HepG2 (cell line): ENCODE results near the gene CNP. TPM values are rescaled to one million over a fixed set of nuclear protein-coding genes. Genes with fewer than 3 reads are reported as not detected.

Experiments used
- ATAC-seq: fragments of 200-7000 bp; cut with Tn5 transposase; 3 replicates; pipeline ENCODE4 v1.9.1; 2020; ENCODE audit warnings: mild to moderate bottlenecking, moderate library complexity
- BruUV-seq: library from RNA; stranded (reverse); fragments of 400-500 nt; replicated peaks from 2 replicates; lab custom pipeline; 2021; lab: Mats Ljungman, UMichigan
- CTCF ChIA-PET: fragments of 300-600 bp; formaldehyde crosslinking; extraction: SDS; loops from one replicate; lab custom pipeline; 2021; ENCODE audit warnings: low total read pairs, inconsistent platforms, low intra/inter-chr PET ratio; lab: Yijun Ruan, JAX
- POLR2A ChIA-PET: fragments of 350-600 bp; sonication (Branson Sonifier 250); formaldehyde crosslinking; loops from one replicate; lab custom pipeline; 2020; ENCODE audit warnings: antibody characterized with exemption, inconsistent platforms; lab: Yijun Ruan, JAX
- DNase-seq: peaks from one replicate; pipeline ENCODE4 v3.0.0-alpha.2; 2015; ENCODE audit warnings: low spot score
- FAIRE-seq: peaks from 3 replicates; lab custom pipeline; 2011; peaks lifted over from hg19 to GRCh38; lab: Jason Lieb, UNC
- H2AFZ ChIP-seq: one replicate; pipeline ENCODE4 v1.6.1; 2011; ENCODE audit warnings: low read length, inconsistent platforms
- H3K27ac ChIP-seq: fragments of 300-600 bp; 3 replicates; pipeline ENCODE4 v1.8.0; 2011; ENCODE audit warnings: mixed run types, mild to moderate bottlenecking, mixed read lengths, low read length, inconsistent platforms; ENCODE audit not compliant: insufficient read depth; ENCODE audit errors: extremely low read length
- H3K27me3 ChIP-seq, 2 experiments: fragments of 200-600 bp in 1 of 2; 2 replicates in 1 of 2; 3 replicates in 1 of 2; pipeline versions ENCODE4 v1.6.0 to v1.8.0; 2011; ENCODE audit warnings: low read length in 2 of 2, mild to moderate bottlenecking in 2 of 2, moderate library complexity in 2 of 2, inconsistent platforms in 1 of 2; ENCODE audit not compliant: insufficient read depth in 2 of 2, control insufficient read depth in 1 of 2
- H3K36me3 ChIP-seq, 2 experiments: fragments of 200-600 bp in 1 of 2; replicated peaks in 1 of 2; 2 replicates in 1 of 2; 3 replicates in 1 of 2; pipeline versions ENCODE4 v1.5.1 to v1.8.0; 2011; ENCODE audit warnings: low read length in 2 of 2, inconsistent platforms in 1 of 2; ENCODE audit not compliant: insufficient read depth in 2 of 2, control insufficient read depth in 1 of 2
- H3K4me1 ChIP-seq: 2 replicates; pipeline ENCODE4 v1.5.1; 2012; ENCODE audit warnings: low read length, inconsistent platforms; ENCODE audit not compliant: insufficient read depth
- H3K4me2 ChIP-seq: 2 replicates; pipeline ENCODE4 v1.6.0; 2011; ENCODE audit warnings: low read depth, low read length, inconsistent platforms
- H3K4me3 ChIP-seq, 3 experiments: fragments of 200-600 bp in 1 of 3; sonication (generic), shearing (Covaris generic) in 1 of 3; replicated peaks in 1 of 3; 2 replicates each; pipeline ENCODE4 v1.5.1; 2011 to 2016; ENCODE audit warnings: low read length in 3 of 3, inconsistent platforms in 2 of 3, low read depth in 2 of 3, mild to moderate bottlenecking in 2 of 3, control low read depth in 1 of 3, mixed read lengths in 1 of 3; ENCODE audit not compliant: insufficient read depth in 1 of 3
- H3K79me2 ChIP-seq: one replicate; pipeline ENCODE4 v1.6.1; 2011; ENCODE audit warnings: low read length, inconsistent platforms; ENCODE audit not compliant: insufficient read depth
- H3K9ac ChIP-seq: 2 replicates; pipeline ENCODE4 v1.6.0; 2011; ENCODE audit warnings: mild to moderate bottlenecking, low read depth, low read length, inconsistent platforms; ENCODE audit not compliant: insufficient read depth
- H3K9me3 ChIP-seq: 2 replicates; pipeline ENCODE4 v1.5.1; 2012; ENCODE audit warnings: mild to moderate bottlenecking, low read length
- H4K20me1 ChIP-seq: 2 replicates; pipeline ENCODE4 v1.6.0; 2011; ENCODE audit warnings: inconsistent platforms, mild to moderate bottlenecking, low read length, moderate library complexity; ENCODE audit not compliant: insufficient read depth
- ETV6 ChIP-seq: sonication (generic); formaldehyde crosslinking; conservative IDR thresholded peaks from 2 replicates; pipeline ENCODE4 v1.4.0; 2020; ENCODE audit warnings: missing genetic modification reagents
- HDAC1 ChIP-seq: sonication (generic); formaldehyde crosslinking; IDR thresholded peaks from 2 replicates; pipeline ENCODE4 v1.5.1; 2020; ENCODE audit warnings: mild to moderate bottlenecking, missing genetic modification reagents
- HNF4G ChIP-seq, 2 experiments: sonication (generic) in 1 of 2; formaldehyde crosslinking in 1 of 2; IDR thresholded peaks; 2 replicates each; pipeline versions ENCODE4 v1.4.0 to v1.6.1; 2011 to 2020; ENCODE audit warnings: borderline replicate concordance in 2 of 2, low read depth in 2 of 2, mild to moderate bottlenecking in 2 of 2, low read length in 1 of 2, missing genetic modification reagents in 1 of 2, moderate library complexity in 1 of 2
- MEIS1 ChIP-seq: sonication (generic); formaldehyde crosslinking; IDR thresholded peaks from 2 replicates; pipeline ENCODE4 v1.9.0; 2021; ENCODE audit warnings: mild to moderate bottlenecking, missing genetic modification reagents, moderate library complexity, borderline replicate concordance
- POLR2A ChIP-seq, 2 experiments: IDR thresholded peaks; 2 replicates each; pipeline ENCODE4 v1.6.1; 2011; ENCODE audit warnings: low read depth in 2 of 2, low read length in 2 of 2, mild to moderate bottlenecking in 1 of 2, moderate library complexity in 1 of 2; ENCODE audit not compliant: insufficient read depth in 1 of 2
- POLR2AphosphoS5 ChIP-seq: IDR thresholded peaks from 2 replicates; pipeline ENCODE4 v1.6.1; 2012; ENCODE audit warnings: low read depth, low read length
- SAP130 ChIP-seq: IDR thresholded peaks from 2 replicates; pipeline ENCODE4 v1.6.1; 2016; ENCODE audit warnings: low read depth
- SIN3A ChIP-seq: IDR thresholded peaks from 2 replicates; pipeline ENCODE4 v1.6.1; 2011; ENCODE audit warnings: low read depth, mild to moderate bottlenecking, control low read depth, low read length, borderline replicate concordance
- STAT5B ChIP-seq: sonication (generic); formaldehyde crosslinking; IDR thresholded peaks from 2 replicates; pipeline ENCODE4 v1.4.0; 2020; ENCODE audit warnings: missing genetic modification reagents
- TEAD3 ChIP-seq: optimal IDR thresholded peaks from 2 replicates; pipeline ENCODE3; 2016; ENCODE audit warnings: borderline replicate concordance
- ZKSCAN1 ChIP-seq: fragments of 150-350 bp; IDR thresholded peaks from 2 replicates; pipeline ENCODE4 v1.6.1; 2014; ENCODE audit warnings: low read length
- ZNF644 ChIP-seq: IDR thresholded peaks from 2 replicates; pipeline ENCODE4 v1.6.1; 2016; ENCODE audit warnings: low read depth
- ZNF761 ChIP-seq: sonication (generic); formaldehyde crosslinking; conservative IDR thresholded peaks from 2 replicates; pipeline ENCODE4 v1.4.0; 2020; ENCODE audit warnings: mild to moderate bottlenecking, missing genetic modification reagents
- ZSCAN21 ChIP-seq: sonication (generic); formaldehyde crosslinking; IDR thresholded peaks from 2 replicates; pipeline ENCODE4 v1.8.0; 2022; ENCODE audit warnings: mild to moderate bottlenecking, missing genetic modification reagents, moderate library complexity, borderline replicate concordance
- WGBS: methylation state at CpG from one replicate; pipeline ENCODE4 v1.1.6; 2017; ENCODE audit warnings: low lambda C conversion rate; 5-methylcytosine and 5-hydroxymethylcytosine counted together
- in situ Hi-C: cut with HindIII; loops from 2 replicates; pipeline ENCODE4 v1.10.0; 2017; ENCODE audit warnings: low pct_unique_long_range_greater_than_20kb; ENCODE audit not compliant: extremely low pct_ligation_motif_present
- intact Hi-C: fragments of 100-400 bp; cut with micrococcal nuclease; formaldehyde crosslinking; loops from one replicate; pipeline ENCODE4 v1.10.0; 2022; ENCODE audit not compliant: unreplicated experiment
- polyA plus RNA-seq, 8 experiments: library from polyadenylated mRNA; depleted of rRNA in 3 of 8; stranded (reverse) in 7 of 8; unstranded in 1 of 8; fragments of >200 nt; fragmentation: Illumina TruSeq in 4 of 8; extraction: Trizol in 4 of 8; gene quantifications; 2 replicates each; pipeline versions ENCODE4 v1.2.1 to v1.2.3, GENCODE V29; 2011 to 2016; ENCODE audit warnings: low read depth in 4 of 8, missing spikeins in 1 of 8, mixed read lengths in 1 of 8; ENCODE audit not compliant: insufficient read depth in 1 of 8
- total RNA-seq, 5 experiments: library from RNA; depleted of rRNA; stranded (reverse); fragments of >200 nt; fragmentation: Illumina TruSeq; extraction: Trizol; gene quantifications; 2 replicates each; pipeline ENCODE4 v1.2.3, GENCODE V29; 2016; ENCODE audit warnings: low read depth in 1 of 5
- TF ChIP-seq, protein P1 (sequence below): IDR thresholded peaks from 2 replicates; pipeline ENCODE4 v1.6.1; 2016; ENCODE audit warnings: low read depth, control low read depth
- TF ChIP-seq, protein P2 (sequence below): IDR thresholded peaks from 2 replicates; pipeline ENCODE4 v1.6.1; 2016; ENCODE audit warnings: missing genetic modification reagents, missing compliant biosample characterization
- TF ChIP-seq, protein P3 (sequence below): sonication (generic); formaldehyde crosslinking; IDR thresholded peaks from 2 replicates; pipeline ENCODE4 v1.5.0; 2020; ENCODE audit warnings: mild to moderate bottlenecking, missing genetic modification reagents
- TF ChIP-seq, protein P4 (sequence below): sonication (generic); formaldehyde crosslinking; IDR thresholded peaks from 2 replicates; pipeline ENCODE4 v1.9.0; 2021; ENCODE audit warnings: missing genetic modification reagents, mild to moderate bottlenecking, borderline replicate concordance

CNP gene
- total and polyA plus RNA-seq, 2 of the 13 experiments (the other 11 are each of a cell fraction or from before 2014, with no cell fraction given), result 97.2 to 161 TPM

DNA sequence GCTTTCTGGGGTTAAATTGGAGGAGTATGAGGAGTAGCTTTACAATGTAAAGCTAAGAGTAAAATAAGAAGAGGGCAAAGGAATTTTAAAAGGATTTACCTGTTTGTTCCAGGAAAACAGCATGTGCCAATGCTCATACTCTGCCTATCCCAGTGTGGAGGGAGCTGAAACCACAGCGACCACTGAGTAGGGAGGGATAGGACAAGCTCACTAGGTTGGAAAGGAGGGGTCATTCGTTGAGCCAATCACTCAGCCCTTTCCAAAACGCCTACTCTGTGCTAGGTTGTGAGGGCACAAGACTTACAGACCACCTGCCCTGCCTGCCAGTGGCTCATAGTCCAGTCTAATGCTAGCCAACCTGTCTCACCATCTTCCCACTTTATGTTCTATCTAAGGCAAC, 51.7 kb downstream of the CNP start:
- peak overlapping the region; percentile 76 to 96 (median 89) for H3K4me3 ChIP-seq
- POLR2A ChIA-PET, result interaction anchor here (0.6 to 7.5 kb wide), 14 partner anchors 10 to 349 kb away, joined by 3 to 183 read pairs (median 12); partner anchors contain the start of genes ACLY, CNP, DHX58 and EIF1
- H3K27me3 ChIP-seq, result peaks cover 0 to 3% of the 10 kb centered on the region in 2 experiments; a peak in 1 of 5 replicates
- DNase-seq, result peak; percentile 46
- no TSS peak for BruUV-seq
- H3K79me2 ChIP-seq, result peaks cover 65% of the 10 kb centered on the region
- peaks cover 61% of the 10 kb centered on the region for H3K4me1 ChIP-seq
- in situ Hi-C loops, result loop anchor here (5.0 kb wide), 1 partner anchor 51 kb away; the partner anchor contains the start of gene CNP
- H3K9ac ChIP-seq, result peak overlapping the region; percentile 97
- ATAC-seq, result peak; percentile 7; the same call in 1 of the 3 replicates
- WGBS, result 3% methylated on average over 3 of the region's 3 CpGs
- no peaks in the 10 kb centered on the region for H3K9me3 ChIP-seq
- CTCF ChIA-PET, result no interaction called here
- H4K20me1 ChIP-seq, result no peaks in the 10 kb centered on the region
- peak overlapping the region; percentile 84 for H3K27ac ChIP-seq
- H3K4me2 ChIP-seq, result peak overlapping the region; percentile 91
- H2AFZ ChIP-seq, result peak overlapping the region; percentile 87
- peaks cover 4 to 20% of the 10 kb centered on the region in 2 experiments for H3K36me3 ChIP-seq
- no peak for FAIRE-seq
- intact Hi-C loops, result no loop called here
- TF ChIP-seq TEAD3 (CRISPR knock-in tag), result peak; percentile 9
- TF ChIP-seq, protein P1, sequence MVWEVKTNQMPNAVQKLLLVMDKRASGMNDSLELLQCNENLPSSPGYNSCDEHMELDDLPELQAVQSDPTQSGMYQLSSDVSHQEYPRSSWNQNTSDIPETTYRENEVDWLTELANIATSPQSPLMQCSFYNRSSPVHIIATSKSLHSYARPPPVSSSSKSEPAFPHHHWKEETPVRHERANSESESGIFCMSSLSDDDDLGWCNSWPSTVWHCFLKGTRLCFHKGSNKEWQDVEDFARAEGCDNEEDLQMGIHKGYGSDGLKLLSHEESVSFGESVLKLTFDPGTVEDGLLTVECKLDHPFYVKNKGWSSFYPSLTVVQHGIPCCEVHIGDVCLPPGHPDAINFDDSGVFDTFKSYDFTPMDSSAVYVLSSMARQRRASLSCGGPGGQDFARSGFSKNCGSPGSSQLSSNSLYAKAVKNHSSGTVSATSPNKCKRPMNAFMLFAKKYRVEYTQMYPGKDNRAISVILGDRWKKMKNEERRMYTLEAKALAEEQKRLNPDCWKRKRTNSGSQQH, result peak; percentile 42; the same call in 1 of the 2 replicates
- TF ChIP-seq ZKSCAN1, result peak; percentile 86; the same call in 1 of the 2 replicates
- no peak for TF ChIP-seq HNF4G (IDR thresholded peaks at IDR 0.05; ENCODE audit: borderline replicate concordance, low read depth, low read length)
- no peak for TF ChIP-seq HNF4G (CRISPR knock-in tag; IDR thresholded peaks at IDR 0.05; ENCODE audit: borderline replicate concordance, low read depth)
- TF ChIP-seq, protein P2, sequence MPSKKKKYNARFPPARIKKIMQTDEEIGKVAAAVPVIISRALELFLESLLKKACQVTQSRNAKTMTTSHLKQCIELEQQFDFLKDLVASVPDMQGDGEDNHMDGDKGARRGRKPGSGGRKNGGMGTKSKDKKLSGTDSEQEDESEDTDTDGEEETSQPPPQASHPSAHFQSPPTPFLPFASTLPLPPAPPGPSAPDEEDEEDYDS (CRISPR knock-in tag), result peak; percentile 65
- peak; percentile 69; the same call in 1 of the 2 replicates for TF ChIP-seq ZNF761
- TF ChIP-seq POLR2A (IDR thresholded peaks at IDR 0.05; ENCODE audit: insufficient read depth in 1 of 2, low read depth in 2 of 2, low read length in 2 of 2), result peak; percentile 27 to 69; a peak in 3 of 4 replicates
- TF ChIP-seq, protein P3, sequence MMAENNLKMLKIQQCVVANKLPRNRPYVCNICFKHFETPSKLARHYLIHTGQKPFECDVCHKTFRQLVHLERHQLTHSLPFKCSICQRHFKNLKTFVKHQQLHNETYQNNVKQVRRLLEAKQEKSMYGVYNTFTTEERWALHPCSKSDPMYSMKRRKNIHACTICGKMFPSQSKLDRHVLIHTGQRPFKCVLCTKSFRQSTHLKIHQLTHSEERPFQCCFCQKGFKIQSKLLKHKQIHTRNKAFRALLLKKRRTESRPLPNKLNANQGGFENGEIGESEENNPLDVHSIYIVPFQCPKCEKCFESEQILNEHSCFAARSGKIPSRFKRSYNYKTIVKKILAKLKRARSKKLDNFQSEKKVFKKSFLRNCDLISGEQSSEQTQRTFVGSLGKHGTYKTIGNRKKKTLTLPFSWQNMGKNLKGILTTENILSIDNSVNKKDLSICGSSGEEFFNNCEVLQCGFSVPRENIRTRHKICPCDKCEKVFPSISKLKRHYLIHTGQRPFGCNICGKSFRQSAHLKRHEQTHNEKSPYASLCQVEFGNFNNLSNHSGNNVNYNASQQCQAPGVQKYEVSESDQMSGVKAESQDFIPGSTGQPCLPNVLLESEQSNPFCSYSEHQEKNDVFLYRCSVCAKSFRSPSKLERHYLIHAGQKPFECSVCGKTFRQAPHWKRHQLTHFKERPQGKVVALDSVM (CRISPR knock-in tag), result no peak
- TF ChIP-seq ZSCAN21 (CRISPR knock-in tag), result 0 out of 2 replicates have a peak, but pooled peaks have one; percentile 24
- TF ChIP-seq ETV6, result no peak
- TF ChIP-seq POLR2AphosphoS5, result peak; percentile 58
- TF ChIP-seq STAT5B, result no peak
- 0 out of 2 replicates have a peak, but pooled peaks have one; percentile 9 for TF ChIP-seq SIN3A
- TF ChIP-seq HDAC1, result 0 out of 2 replicates have a peak, but pooled peaks have one; percentile 26
- no peak for TF ChIP-seq ZNF644 (CRISPR knock-in tag)
- TF ChIP-seq SAP130 (CRISPR knock-in tag), result peak; percentile 36
- TF ChIP-seq, protein P4, sequence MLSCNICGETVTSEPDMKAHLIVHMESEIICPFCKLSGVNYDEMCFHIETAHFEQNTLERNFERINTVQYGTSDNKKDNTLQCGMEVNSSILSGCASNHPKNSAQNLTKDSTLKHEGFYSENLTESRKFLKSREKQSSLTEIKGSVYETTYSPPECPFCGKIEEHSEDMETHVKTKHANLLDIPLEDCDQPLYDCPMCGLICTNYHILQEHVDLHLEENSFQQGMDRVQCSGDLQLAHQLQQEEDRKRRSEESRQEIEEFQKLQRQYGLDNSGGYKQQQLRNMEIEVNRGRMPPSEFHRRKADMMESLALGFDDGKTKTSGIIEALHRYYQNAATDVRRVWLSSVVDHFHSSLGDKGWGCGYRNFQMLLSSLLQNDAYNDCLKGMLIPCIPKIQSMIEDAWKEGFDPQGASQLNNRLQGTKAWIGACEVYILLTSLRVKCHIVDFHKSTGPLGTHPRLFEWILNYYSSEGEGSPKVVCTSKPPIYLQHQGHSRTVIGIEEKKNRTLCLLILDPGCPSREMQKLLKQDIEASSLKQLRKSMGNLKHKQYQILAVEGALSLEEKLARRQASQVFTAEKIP (CRISPR knock-in tag), result no peak
- TF ChIP-seq MEIS1 (CRISPR knock-in tag), result 0 out of 2 replicates have a peak, but pooled peaks have one; percentile 43
